Measurements from ENCODE around the gene ZBTB7C.

DNA sequence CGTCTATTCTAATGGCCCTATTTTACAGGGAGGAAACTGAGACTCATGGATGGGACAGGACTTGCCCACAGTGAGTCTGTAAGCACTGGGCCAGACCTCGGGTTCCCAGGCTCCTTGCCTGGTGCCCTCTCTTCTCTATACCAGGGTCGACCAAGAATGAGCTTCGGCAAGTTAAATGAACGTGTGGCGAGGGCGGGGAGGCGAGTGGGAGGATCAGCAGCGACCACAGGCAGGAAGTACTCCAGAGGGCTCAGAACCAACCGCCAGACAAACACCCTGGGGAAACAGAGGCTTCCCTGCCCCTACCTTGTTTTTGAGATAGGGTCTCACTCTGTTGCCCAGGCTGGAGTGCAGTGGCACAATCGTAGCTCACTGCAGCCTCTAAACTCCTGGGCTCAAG lies 301.0 kb downstream of the ZBTB7C start:
- TF ChIP-seq FOXM1 (IDR thresholded peaks at IDR 0.05; ENCODE audit: borderline replicate concordance) (no peak), ZNF384 (IDR thresholded peaks at IDR 0.05) (no peak), ARNT (IDR thresholded peaks at IDR 0.05) (no peak), SP1 (IDR thresholded peaks at IDR 0.05) (no peak), PKNOX1 (IDR thresholded peaks at IDR 0.05) (no peak), FOXK2 (IDR thresholded peaks at IDR 0.05) (no peak), ELF4 (IDR thresholded peaks at IDR 0.05) (no peak), CTBP1 (IDR thresholded peaks at IDR 0.05; ENCODE audit: borderline replicate concordance) (no peak), BHLHE40 (IDR thresholded peaks at IDR 0.05; ENCODE audit: borderline replicate concordance) (no peak), LEF1 (IDR thresholded peaks at IDR 0.05; ENCODE audit: borderline replicate concordance) (no peak), SUZ12 (IDR thresholded peaks at IDR 0.05) (no peak)
